HCT116 (cell line): ENCODE results near the gene MATCAP1.

ENCODE experiments used
- POLR2A ChIP-seq: IDR thresholded peaks from 2 replicates; pipeline ENCODE4 v1.7.0; 2011; ENCODE audit warnings: borderline replicate concordance; ENCODE audit not compliant: insufficient read depth, insufficient read length; ENCODE audit errors: extremely low read depth
- POLR2AphosphoS5 ChIP-seq: IDR thresholded peaks from 2 replicates; pipeline ENCODE4 v1.6.1; 2011; ENCODE audit warnings: mild to moderate bottlenecking, low read depth, low read length, moderate library complexity
- SP1 ChIP-seq: IDR thresholded peaks from 2 replicates; pipeline ENCODE4 v1.6.1; 2012; ENCODE audit warnings: low read depth
- ZFX ChIP-seq: fragments of 450-650 bp; IDR thresholded peaks from 2 replicates; pipeline ENCODE4 v1.6.1; 2017
- TF ChIP-seq, protein P1 (sequence below), 3 experiments: fragments of 200-600 bp in 1 of 3; sonication (generic) in 1 of 3; IDR thresholded peaks in 2 of 3; conservative IDR thresholded peaks in 1 of 3; 2 replicates each; pipeline ENCODE4 v1.5.1; 2012 to 2017; ENCODE audit warnings: low read depth in 2 of 3, low read length in 2 of 3, antibody characterized with exemption in 1 of 3, borderline replicate concordance in 1 of 3, control low read depth in 1 of 3, mild to moderate bottlenecking in 1 of 3, mixed read lengths in 1 of 3, mixed run types in 1 of 3, moderate library complexity in 1 of 3; ENCODE audit not compliant: insufficient read depth in 1 of 3
- TF ChIP-seq, protein P2 (sequence below): IDR thresholded peaks from 2 replicates; pipeline ENCODE4 v1.6.1; 2012

DNA sequence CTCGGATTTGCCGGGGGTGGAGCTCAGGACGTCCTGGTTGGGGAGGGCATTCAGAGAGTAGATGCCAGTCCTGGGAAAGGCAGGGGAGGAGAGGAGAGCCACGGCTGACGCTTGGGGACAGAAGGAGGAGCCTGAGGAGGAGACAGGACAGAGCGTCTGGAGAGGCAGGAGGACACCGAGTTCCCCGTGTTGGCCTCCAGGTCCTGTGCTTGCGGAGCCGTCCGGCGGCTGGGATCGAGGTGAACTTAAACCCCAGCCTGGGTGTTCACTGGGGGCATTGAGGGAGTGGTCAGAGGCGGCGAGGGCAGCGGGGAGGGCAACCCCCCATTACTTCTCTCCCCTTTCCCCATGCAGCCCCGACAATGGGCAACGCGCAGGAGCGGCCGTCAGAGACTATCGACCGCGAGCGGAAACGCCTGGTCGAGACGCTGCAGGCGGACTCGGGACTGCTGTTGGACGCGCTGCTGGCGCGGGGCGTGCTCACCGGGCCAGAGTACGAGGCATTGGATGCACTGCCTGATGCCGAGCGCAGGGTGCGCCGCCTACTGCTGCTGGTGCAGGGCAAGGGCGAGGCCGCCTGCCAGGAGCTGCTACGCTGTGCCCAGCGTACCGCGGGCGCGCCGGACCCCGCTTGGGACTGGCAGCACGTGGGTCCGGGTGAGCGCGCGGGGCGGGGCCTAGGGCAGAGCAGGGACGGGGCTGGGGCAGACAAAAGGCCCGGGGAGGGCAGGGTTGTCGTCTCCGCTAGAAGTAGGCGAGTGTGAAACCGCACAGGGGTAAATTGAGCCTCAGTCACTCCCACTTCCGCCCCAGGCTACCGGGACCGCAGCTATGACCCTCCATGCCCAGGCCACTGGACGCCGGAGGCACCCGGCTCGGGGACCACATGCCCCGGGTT, 9.7 kb downstream of the MATCAP1 start:
- TF ChIP-seq, protein P1, sequence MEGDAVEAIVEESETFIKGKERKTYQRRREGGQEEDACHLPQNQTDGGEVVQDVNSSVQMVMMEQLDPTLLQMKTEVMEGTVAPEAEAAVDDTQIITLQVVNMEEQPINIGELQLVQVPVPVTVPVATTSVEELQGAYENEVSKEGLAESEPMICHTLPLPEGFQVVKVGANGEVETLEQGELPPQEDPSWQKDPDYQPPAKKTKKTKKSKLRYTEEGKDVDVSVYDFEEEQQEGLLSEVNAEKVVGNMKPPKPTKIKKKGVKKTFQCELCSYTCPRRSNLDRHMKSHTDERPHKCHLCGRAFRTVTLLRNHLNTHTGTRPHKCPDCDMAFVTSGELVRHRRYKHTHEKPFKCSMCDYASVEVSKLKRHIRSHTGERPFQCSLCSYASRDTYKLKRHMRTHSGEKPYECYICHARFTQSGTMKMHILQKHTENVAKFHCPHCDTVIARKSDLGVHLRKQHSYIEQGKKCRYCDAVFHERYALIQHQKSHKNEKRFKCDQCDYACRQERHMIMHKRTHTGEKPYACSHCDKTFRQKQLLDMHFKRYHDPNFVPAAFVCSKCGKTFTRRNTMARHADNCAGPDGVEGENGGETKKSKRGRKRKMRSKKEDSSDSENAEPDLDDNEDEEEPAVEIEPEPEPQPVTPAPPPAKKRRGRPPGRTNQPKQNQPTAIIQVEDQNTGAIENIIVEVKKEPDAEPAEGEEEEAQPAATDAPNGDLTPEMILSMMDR (IDR thresholded peaks at IDR 0.05 in 2 of 3, conservative IDR thresholded peaks at IDR 0.05 in 1 of 3; ENCODE audit: borderline replicate concordance in 1 of 3, insufficient read depth in 1 of 3, low read depth in 2 of 3, low read length in 2 of 3) = peak in 1 of 3 experiments; percentile 18; a peak in 2 of 6 replicates
- TF ChIP-seq POLR2AphosphoS5 (peak; percentile 79), ZFX (peak; percentile 27; the same call in 1 of the 2 replicates), POLR2A (no peak), SP1 (no peak)
- TF ChIP-seq, protein P2, sequence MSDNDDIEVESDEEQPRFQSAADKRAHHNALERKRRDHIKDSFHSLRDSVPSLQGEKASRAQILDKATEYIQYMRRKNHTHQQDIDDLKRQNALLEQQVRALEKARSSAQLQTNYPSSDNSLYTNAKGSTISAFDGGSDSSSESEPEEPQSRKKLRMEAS = no peak
